WI38 (cell line): Measurements from ENCODE around the gene INSYN2B.
A peak's percentile ranks its signal among the peaks of the same experiment; 100 is the strongest.

Experiments
- H3K4me3 ChIP-seq: 2 replicates; pipeline ENCODE4 v1.5.1; 2011; ENCODE audit warnings: low read depth, mild to moderate bottlenecking, control low read depth, low read length
- TF ChIP-seq, protein P1 (sequence below): IDR thresholded peaks from 2 replicates; pipeline ENCODE4 v1.5.1; 2012; ENCODE audit warnings: low read depth, mild to moderate bottlenecking, control low read depth, low read length

INSYN2B gene

GRCh38 chr5:169980418-169981053 lies at the start of gene INSYN2B:
TSS of gene INSYN2B (minus strand) at chr5:169980495. CDS start at chr5:169883898, 96,597 bp downstream.
- TF ChIP-seq, protein P1, sequence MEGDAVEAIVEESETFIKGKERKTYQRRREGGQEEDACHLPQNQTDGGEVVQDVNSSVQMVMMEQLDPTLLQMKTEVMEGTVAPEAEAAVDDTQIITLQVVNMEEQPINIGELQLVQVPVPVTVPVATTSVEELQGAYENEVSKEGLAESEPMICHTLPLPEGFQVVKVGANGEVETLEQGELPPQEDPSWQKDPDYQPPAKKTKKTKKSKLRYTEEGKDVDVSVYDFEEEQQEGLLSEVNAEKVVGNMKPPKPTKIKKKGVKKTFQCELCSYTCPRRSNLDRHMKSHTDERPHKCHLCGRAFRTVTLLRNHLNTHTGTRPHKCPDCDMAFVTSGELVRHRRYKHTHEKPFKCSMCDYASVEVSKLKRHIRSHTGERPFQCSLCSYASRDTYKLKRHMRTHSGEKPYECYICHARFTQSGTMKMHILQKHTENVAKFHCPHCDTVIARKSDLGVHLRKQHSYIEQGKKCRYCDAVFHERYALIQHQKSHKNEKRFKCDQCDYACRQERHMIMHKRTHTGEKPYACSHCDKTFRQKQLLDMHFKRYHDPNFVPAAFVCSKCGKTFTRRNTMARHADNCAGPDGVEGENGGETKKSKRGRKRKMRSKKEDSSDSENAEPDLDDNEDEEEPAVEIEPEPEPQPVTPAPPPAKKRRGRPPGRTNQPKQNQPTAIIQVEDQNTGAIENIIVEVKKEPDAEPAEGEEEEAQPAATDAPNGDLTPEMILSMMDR, result peak; percentile 77
- H3K4me3 ChIP-seq, result peak within 1 kb of the TSS; percentile 71

DNA sequence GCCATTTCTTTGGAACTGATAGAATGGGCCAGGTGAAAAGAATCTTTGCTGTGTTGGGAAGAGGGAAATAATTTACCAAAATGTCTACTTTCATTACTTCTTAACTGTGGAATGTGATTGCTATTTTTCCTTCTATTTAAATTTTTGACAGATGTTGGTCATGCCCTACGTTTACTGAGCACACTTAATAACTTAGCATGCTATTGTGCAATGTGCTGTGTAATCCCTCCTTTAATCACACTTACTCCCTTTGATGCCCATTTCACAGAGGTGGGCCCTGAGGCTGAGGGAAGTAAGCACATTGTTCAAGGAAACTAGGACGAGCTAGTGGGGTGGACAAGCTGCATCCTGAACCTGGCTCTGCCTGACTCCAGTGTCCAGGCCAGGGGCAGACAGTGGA lies 47.8 kb upstream of the INSYN2B start:
- H3K4me3 ChIP-seq, result no peak overlapping the region
- TF ChIP-seq, protein P1, result no peak

DNA sequence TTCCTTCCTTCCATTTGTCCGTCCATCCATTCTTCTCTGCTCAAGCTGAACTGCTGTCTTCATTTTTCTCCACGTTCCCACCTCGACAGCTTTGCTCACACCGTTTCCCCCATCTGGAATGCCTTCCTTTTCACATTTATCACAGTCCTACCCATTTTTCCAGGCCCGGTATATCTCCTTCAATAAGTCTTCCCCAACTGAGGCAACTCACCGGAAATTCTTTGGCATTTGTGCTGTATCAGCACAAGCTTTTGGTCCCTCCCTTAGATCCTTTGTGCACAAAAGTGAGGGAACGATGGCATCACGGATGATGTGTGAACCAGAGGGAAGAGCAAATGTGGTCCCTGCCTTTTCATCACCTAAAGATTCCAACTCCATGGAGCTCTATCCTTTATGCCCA lies 45.6 kb upstream of the INSYN2B start:
- TF ChIP-seq, protein P1, result no peak
- no peak overlapping the region for H3K4me3 ChIP-seq

DNA sequence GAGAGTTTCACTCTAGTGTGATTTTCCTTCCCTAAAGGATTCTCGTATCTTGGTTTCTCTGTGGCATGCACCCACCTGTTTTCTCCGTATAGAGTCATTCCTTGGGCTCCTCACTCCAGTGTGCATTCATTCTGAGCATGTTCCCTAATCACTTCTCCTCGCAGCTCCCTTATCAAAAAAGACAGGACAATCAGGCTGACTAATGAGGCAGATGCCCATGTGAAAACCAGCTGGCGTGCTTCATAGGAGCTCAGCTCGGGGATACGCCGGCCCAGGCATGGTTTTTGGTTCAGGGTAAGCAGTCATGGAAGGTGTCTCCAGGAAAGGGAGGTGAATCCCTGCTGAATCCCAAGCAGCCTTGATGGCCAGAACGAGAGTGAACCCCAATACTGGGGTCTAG lies 41.2 kb upstream of the INSYN2B start:
- TF ChIP-seq, protein P1, result no peak
- H3K4me3 ChIP-seq, result no peak overlapping the region

- TF ChIP-seq, protein P1, result no peak
- no peak overlapping the region for H3K4me3 ChIP-seq
These were observed 40.1 kb upstream of the INSYN2B start for GRCh38 chr5:170020423-170020822.

GRCh38 chr5:170012622-170013021 lies 32.3 kb upstream of the INSYN2B start:
- H3K4me3 ChIP-seq, result no peak overlapping the region
- TF ChIP-seq, protein P1, result no peak

DNA sequence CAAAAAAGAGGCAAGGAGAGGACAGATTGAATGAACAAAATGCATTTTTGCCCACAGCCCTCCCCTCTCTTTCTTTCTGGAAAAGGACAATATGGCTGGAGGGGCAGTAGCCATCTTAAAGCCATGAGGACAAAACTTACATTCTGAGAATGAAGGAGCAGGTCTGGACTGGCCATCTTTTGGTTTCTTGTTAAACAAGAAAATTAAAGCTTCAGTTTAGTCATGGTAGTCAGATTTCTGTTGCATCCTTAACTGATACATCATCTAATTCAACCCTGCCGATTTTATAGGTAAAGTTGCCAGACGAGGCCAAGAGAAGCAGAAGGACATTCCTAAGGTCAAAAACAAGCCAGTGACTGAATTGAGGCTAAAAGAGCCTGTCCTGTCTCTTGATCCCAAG lies 31.5 kb upstream of the INSYN2B start:
- TF ChIP-seq, protein P1, result no peak
- no peak overlapping the region for H3K4me3 ChIP-seq
